ENCODE results near the gene GIGYF1. TPM values are rescaled to one million over a fixed set of nuclear protein-coding genes. Genes with fewer than 3 reads are reported as not detected.

The GIGYF1 gene
- total and polyA plus RNA-seq, 8 donors = 28.3 to 57.7 (median 39.7) TPM

GRCh38 chr7:100691676-100692577, 2.1 kb downstream of the GIGYF1 start:
- Histone ChIP-seq H3K36me3 (peaks cover 0 to 24% of the 10 kb centered on the region in 2 donors), H3K4me3 (peak overlapping the region in 1 of 2 donors; percentile 93), H3K4me1 (peaks cover 24 to 35% of the 10 kb centered on the region in 2 donors), H3K9me3 (no peaks in the 10 kb centered on the region), H3K27ac (peak overlapping the region in 1 of 2 donors; percentile 8), H3K27me3 (no peaks in the 10 kb centered on the region)
- ATAC-seq (peak; percentile 86), DNase-seq (peak; percentile 69 to 94 (median 76))
- intact Hi-C loops (cut with DNase I) = loop anchor here in 1 of 2 donors (5.0 kb wide), 1 partner anchor 125 kb away; no protein-coding TSS in a partner anchor
- peak; percentile 83 to 96 for TF ChIP-seq CTCF (IDR thresholded peaks at IDR 0.05)

GRCh38 chr7:100689230-100690135, 4.6 kb downstream of the GIGYF1 start:
- Histone ChIP-seq H3K27ac (no peak overlapping the region), H3K9me3 (no peaks in the 10 kb centered on the region), H3K4me1 (peaks cover 20 to 29% of the 10 kb centered on the region in 2 donors), H3K36me3 (peaks cover 0 to 48% of the 10 kb centered on the region in 2 donors), H3K27me3 (no peaks in the 10 kb centered on the region), H3K4me3 (no peak overlapping the region)
- DNase-seq (peak in 1 of 4 donors; percentile 77), ATAC-seq (no peak)
- intact Hi-C loops (cut with DNase I) = loop anchor here in 1 of 2 donors (5.0 to 10.0 kb wide), 2 partner anchors 122 to 215 kb away; partner anchors contain the start of gene TSC22D4
- TF ChIP-seq CTCF (IDR thresholded peaks at IDR 0.05) = no peak

GRCh38 chr7:100688326-100688860, 5.7 kb downstream of the GIGYF1 start:
- peaks cover 0 to 59% of the 10 kb centered on the region in 2 donors for H3K36me3 ChIP-seq
- intact Hi-C loops (cut with DNase I) = loop anchor here in 1 of 2 donors (10.0 kb wide), 1 partner anchor 214 kb away; the partner anchor contains the start of gene TSC22D4
- peaks cover 20 to 27% of the 10 kb centered on the region in 2 donors for H3K4me1 ChIP-seq
- ATAC-seq (no peak), DNase-seq (peak in 1 of 4 donors; percentile 52)
- H3K27ac ChIP-seq = no peak overlapping the region
- H3K4me3 ChIP-seq = no peak overlapping the region
- H3K9me3 ChIP-seq = no peaks in the 10 kb centered on the region
- TF ChIP-seq CTCF (IDR thresholded peaks at IDR 0.05) = no peak
- H3K27me3 ChIP-seq = no peaks in the 10 kb centered on the region

- intact Hi-C loops (cut with DNase I) = loop anchor here in 1 of 2 donors (10.0 kb wide), 1 partner anchor 213 kb away; the partner anchor contains the start of gene TSC22D4
- ATAC-seq (peak; percentile 42), DNase-seq (peak in 1 of 4 donors; percentile 65)
- Histone ChIP-seq H3K4me1 (peaks cover 18 to 21% of the 10 kb centered on the region in 2 donors), H3K36me3 (peaks cover 0 to 65% of the 10 kb centered on the region in 2 donors), H3K27me3 (no peaks in the 10 kb centered on the region), H3K9me3 (no peaks in the 10 kb centered on the region), H3K27ac (no peak overlapping the region), H3K4me3 (no peak overlapping the region)
- TF ChIP-seq CTCF (IDR thresholded peaks at IDR 0.05) = no peak
Measured at GRCh38 chr7:100687751-100688300, 6.2 kb downstream of the GIGYF1 start.
